HUDEP-2 (cell line): ENCODE measurements around the gene SPI1.
"Not testable (repeated sequence)": the region's sequence is repeated elsewhere in the genome, so short reads cannot be mapped to it uniquely, and the experiment has no call there.

Experiments
- DNase-seq, 76 experiments: peaks; one replicate each; lab custom pipeline; 2025; ENCODE audit not compliant: unreplicated experiment in 76 of 76; lab: John Stamatoyannopoulos, UW

Gene SPI1

DNA sequence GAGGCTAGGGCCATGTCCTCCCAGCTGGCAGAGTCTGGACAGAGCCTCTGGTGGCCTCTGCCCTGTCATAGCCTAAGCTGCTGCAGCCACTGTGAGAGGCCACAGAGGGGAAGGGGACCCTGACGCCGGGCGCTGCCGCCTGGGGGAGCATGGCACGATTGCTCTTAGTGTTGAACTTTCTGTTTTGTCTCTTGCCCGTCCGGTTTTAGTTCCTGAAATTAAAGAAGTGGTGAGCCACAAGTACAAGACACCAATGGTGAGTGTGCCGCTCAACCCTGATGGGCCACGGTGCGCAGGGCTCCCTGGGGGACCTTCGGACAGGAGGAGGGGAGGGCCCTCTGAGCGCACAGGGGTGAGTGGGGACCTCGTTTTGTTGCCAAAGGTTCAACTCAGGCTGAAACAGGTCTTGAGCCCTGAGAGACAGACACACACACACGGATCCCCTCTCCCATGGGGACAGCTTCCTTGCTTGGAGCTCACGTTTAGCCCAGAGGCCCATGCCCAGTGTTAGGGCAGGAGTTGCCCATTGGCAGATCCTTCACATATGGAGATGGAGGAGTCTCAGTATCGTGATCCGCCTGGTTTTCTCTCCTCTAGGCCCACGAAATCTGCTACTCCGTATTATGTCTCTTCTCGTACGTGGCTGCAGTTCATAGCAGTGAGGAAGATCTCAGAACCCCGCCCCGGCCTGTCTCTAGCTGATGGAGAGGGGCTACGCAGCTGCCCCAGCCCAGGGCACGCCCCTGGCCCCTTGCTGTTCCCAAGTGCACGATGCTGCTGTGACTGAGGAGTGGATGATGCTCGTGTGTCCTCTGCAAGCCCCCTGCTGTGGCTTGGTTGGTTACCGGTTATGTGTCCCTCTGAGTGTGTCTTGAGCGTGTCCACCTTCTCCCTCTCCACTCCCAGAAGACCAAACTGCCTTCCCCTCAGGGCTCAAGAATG lies 49.6 kb downstream of the SPI1 start:
- no peak for DNase-seq

DNA sequence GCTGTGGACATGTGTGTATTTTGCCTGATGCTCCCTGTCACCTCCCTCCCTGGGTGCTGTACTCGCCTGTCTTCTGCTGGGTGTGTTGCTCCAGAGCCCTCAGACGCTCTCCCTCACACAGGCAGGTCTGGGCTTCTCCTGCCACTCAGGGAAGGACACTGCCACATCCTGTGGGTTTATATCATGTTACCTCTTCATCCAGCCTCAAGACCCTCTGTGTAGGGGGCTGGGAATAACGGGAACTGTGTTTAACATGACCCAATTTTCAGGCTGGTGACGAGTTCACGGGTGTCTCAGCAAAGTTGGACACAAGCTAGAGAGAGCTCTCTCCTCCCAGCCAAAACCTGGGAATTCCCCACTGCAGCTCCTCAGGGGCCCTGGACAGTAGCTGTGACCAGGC lies 50.4 kb downstream of the SPI1 start:
- no peak for DNase-seq

DNA sequence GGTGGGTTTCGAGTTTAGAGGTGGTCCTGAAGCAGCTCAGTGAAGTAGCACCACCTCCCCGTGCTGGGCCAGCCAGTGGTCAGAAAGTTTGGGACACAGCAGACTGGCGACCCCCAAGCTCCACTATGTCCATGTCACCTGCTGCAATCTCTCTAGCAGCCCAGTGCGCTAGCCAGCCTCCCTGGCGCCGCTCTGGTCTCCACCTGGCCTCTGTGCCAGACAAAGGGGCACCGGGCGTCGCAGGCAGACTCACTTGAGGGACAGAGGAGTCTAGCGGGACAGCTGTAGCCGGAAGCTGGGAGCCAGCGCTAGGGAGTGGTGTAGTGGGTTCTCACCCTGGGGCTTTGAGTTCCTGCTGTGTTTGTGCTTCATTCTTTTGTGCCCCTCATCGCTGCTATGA lies 51.3 kb downstream of the SPI1 start:
- no peak for DNase-seq

DNA sequence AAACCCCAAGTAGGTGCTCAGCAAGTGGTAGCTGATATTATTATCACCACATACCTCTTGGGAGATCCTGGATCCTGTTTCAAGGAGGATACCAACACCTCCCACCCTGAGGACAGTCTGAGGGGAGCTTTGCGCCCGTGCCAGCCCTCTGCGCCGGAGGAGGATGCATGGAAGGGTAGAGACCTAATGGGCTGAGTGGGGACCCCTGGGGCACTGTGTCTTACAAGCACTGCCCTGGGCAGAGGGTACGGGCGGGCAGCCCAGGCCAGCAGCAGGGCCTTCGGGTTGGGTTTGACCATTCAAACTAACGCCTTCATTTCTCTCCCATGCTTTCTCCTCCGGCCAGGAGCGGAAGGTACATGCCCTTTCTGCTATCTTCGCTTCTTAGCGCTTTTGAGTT lies 52.1 kb downstream of the SPI1 start:
- DNase-seq = no peak

DNA sequence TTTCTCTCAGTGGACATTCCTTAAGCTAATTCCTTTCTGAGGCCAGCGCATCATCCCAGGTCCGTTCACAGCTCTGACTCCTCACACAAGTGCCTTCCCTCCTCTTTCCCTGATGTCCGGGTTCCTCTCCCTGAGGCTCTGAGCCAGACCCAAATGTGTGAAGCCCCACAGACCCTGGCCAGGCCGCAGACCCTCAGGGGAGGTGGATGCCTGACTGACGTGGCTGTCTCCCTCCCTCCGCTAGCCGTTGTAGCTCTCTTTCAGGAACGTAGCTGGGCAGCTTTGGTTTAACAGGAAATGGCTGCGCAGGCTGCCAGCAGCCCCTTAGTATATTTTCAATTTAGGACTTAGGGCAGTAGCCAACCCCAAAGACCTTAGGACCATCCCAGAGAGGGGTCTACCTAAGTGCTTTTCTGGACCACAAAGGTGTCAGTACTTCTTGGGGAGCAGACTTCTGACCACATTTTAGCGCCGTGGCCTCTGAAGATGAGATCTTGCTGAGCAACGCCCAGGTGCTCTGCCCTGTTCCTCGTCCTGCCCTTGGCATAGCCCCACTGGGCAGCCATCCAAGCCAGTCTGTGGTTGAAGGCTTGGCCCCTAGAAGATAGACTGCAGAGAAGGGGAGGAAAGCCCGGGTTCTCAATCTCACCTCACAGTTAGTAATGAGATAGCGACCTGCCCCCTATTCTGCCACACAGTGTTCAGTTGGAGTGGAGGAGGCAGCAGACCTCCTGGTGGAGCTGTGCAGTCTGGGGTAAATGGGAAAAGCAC lies 52.9 kb downstream of the SPI1 start:
- peak in 75 of 76 experiments; percentile 20 to 95 (median 87) for DNase-seq

DNA sequence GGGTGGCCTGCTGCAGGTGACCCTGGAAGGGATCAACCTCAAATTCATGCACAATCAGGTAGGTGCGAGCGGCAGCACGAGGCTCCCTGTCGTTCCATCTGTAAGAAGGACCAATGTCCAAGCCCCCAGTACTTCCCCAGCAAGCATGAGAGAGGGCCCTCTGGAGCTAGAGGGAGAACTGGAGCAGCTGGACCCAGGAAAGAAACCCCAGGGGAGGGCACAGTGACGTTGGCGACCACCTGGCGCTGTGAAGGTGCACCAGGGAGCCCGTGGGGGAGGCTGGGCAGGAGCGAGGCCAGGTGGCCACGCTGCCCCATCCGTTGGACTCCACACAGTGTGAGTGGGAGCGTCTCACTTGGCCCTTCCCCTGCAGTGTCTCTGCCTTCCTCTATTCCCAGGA lies 53.8 kb downstream of the SPI1 start:
- no peak for DNase-seq

DNA sequence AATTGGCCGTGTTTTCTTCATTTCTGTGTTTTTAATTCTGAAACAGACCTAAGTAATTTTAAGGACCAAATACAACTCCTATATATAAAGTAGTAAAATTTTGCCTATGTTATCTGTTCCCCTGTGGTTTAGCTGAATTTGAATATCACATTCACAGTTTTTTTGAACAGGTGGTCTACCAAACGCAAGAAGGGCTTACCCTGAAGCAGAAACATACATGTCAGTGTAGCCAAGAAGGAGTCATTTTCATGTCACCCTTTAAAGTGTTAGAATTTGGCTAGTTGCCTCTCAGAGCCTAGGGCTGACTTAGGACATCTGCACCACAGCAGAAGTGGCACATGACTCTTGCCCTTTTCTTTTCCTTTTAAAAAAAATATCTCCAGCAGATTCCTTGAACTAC lies 60.2 kb downstream of the SPI1 start:
- DNase-seq = no peak

DNA sequence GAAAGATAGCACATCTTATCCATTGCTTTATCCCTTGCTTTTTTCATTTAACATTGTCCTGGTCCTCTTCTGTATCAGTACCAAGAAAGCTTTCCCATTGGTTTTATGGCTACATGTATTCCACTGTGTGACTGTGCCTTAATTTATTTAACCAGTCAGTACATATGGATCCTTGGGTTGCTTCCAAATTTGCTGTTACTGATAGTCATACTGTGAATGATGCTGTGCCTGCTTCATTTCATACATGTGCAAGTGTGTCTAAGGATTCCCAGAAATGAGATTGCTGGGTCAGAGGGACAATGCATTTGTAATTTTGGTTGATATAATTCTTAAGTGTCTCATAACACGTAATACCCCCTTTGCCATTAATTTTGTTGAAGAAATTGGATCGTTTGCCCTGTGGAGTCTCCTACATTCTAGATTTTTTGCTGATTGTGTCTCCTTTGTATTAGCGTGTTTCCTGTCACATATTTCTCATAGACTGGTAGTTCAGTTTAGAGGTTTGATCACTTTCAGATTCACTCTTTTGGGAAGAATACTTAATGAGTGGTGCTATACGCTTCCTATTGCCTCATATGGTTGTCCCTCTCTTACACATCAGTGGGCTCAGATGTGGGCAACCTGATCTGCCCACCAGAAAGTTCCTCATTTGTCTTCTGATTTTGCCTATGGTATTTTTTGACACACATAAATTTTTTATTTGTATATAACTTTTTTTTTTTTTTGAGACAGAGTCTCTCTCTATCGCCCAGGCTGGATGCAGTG lies 61.1 kb downstream of the SPI1 start:
- no peak for DNase-seq

DNA sequence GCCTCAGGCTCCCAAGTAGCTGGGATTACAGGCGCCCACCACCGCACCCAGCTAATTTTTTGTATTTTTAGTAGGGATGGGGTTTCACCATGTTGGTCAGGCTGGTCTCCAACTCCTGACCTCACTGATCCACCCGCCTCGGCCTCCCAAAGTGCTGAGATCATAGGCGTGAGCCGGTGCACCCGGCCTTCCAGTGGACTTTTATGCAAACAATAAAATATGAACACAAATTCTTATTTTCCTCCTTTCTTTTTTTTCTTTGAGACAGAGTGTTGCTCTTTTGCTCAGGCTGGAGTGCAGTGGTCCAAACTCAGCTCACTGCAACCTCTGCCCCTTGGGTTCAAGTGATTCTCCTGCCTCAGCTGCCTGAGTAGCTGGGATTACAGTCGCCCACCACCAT lies 61.8 kb downstream of the SPI1 start:
- not testable (repeated sequence) for DNase-seq

DNA sequence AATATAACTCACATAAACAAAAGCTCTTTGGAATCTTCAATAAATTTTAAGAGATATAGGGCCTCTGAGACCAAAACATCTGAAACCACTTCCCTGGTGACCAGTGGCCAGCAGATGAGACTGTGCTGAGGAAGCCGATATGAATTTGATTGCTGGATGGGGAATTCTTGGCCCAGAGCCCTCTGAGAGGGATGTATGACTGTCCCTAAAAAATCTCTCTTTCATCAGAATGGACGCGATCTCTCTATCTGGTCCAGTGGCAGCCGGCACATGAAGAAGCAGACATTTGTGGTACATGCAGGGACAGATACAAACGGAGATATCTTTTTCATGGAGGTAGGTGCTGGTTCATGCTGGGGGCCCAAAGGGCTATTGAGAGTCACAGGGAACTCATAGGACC lies 63.4 kb downstream of the SPI1 start:
- DNase-seq = no peak

DNA sequence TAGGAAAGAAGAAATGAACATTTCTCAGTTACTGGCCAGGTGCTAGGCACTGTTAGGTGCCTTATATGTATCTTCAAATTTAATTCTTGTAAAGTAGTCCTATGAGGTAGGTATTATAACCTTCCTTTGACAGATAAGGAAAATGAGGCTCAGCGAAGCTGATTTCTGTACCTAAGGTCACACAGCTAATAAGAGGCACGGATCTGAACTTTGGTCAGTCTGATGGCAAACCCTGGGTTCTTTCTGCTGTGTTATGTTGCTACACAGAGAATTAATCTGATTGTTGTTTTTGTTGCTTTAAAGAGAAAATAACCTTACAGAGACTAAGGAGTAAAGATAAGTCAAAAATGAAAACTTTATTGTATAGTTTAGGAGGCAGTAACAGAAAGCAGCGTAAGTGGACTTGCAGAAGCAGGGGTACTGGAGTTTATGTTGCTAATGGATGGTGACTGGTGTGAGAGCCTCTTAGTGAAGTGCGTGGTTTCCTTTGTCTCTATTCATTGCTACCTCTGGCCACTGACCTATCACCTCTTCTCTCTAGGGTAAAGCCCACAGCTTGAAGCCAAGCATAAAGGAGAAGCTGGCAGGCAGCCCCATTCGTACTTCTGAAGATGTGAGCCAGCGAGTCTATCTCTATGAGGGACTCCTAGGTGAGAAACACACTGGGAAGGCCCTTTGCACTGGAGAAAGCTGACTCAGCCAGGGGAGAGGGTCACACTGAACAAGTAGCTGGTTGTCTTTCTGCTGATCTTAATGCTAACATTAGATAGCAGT lies 70.1 kb downstream of the SPI1 start:
- DNase-seq = no peak

DNA sequence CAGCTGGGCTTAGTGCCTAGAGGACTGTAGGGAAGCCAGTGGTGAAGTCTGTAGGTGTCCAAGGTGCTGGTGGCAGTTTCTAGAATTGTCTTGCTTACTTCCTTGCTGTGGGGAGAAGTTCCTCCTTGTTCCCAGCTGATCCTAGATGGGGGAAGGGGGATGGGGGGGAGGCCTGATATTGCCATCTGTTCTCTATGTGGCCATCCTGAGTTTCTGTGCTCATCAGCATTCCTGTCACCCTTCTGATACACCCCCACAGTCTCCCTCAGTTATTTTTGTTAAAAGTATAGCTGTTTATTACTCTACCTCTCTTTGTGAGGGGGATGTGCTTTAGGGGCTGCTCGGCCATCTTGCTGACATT lies 71.9 kb downstream of the SPI1 start:
- no peak for DNase-seq

DNA sequence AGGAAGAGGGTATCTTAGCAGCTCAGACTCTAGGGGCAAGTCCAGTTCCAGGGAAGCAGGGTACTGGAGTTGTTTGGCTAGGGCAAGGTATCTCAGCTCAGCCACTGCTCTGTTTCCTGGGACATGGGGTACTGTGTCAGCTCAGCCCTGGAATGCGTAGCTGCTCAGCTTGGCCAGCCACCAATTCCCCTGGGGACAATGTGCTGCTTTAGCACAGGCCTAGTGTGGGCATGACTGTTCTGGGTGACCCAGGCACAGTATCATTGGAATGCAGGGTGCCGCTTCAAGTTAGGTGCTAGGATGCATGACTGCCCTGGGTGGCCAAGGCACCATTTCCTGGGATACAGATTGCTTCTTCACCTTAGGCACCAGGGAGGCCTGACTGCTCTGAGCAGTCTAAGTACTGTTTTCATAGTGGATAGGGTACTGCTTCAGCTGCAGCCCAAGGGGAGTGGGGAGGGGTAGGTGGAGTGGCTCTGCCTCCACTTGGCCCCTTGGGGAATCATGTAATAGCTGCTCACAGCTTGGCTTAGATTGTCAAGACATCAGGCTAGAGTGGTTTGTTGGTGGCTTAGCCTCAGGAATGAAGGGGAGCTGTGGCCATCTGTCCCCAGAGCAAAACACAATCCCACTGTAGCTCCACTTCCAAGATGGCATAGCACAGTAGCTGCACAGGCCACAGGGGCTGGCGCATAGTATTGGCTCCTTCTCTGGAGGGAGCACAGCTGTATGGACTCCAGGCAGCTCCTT lies 72.4 kb downstream of the SPI1 start:
- DNase-seq = no peak
